ENCODE measurements around the gene MAD1L1.

DNA sequence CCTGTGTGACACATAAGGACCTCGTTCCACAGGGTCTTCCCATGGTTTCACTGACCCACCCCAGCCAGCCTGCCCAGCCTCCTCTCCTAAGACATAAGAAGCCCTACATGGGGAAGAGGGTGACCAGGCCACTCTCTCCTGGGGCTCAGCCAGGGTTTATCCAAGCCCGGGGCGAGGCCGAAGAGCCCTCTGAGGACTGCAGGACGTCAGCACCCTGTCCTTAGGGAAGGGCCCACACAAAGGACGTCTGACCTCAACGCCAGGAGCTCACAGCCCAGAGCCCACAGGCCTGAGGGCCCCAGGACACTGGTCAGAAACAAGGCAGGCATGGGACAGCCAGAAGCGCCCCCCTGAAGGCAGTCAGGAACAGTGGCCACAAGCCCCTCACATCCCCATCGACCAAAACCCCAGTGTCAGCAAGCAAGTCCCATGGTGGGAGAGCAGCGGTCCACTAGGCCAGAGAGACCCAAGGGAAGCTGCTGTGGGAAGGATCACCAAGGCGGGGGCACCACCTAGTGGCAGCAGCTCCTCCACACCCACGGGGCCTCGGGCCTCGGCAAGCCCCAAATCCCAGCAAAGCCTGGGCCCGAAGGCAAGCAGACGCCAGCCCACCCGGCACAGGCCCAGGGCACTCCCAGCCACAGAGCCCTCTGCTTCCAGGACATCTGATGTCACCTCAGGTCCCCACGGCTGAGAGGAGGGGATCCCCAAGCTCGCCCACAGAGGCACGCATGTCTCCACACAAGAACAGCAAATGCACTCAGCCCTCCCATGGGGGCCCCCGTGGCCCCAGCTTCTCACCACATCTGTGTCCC, 23.4 kb downstream of the MAD1L1 start:
- TF ChIP-seq EZH2 (IDR thresholded peaks at IDR 0.05), result no peak
- no peak for TF ChIP-seq POLR2AphosphoS5 (IDR thresholded peaks at IDR 0.05; ENCODE audit: borderline replicate concordance, low read depth, low read length)
